Measurements from ENCODE around the gene RP9. TPM values are rescaled to one million over a fixed set of nuclear protein-coding genes. Genes with fewer than 3 reads are reported as not detected.

The RP9 gene
- total RNA-seq, 4 donors from 2014 or later, result 6.5 to 16.9 (median 9.3) TPM

- peaks cover 40% of the 10 kb centered on the region for H3K4me1 ChIP-seq
- no peaks in the 10 kb centered on the region for H3K9me3 ChIP-seq
- no peak overlapping the region for H3K4me3 ChIP-seq
- no peak for DNase-seq (ENCODE audit: low spot score in 2 of 2)
- no peak overlapping the region for H3K27ac ChIP-seq
- H3K27me3 ChIP-seq, result no peaks in the 10 kb centered on the region
- no peaks in the 10 kb centered on the region for H3K36me3 ChIP-seq
- TF ChIP-seq POLR2A (IDR thresholded peaks at IDR 0.05) (no peak), EP300 (IDR thresholded peaks at IDR 0.05) (no peak), POLR2AphosphoS5 (IDR thresholded peaks at IDR 0.05) (no peak)
- TF ChIP-seq, protein P1, sequence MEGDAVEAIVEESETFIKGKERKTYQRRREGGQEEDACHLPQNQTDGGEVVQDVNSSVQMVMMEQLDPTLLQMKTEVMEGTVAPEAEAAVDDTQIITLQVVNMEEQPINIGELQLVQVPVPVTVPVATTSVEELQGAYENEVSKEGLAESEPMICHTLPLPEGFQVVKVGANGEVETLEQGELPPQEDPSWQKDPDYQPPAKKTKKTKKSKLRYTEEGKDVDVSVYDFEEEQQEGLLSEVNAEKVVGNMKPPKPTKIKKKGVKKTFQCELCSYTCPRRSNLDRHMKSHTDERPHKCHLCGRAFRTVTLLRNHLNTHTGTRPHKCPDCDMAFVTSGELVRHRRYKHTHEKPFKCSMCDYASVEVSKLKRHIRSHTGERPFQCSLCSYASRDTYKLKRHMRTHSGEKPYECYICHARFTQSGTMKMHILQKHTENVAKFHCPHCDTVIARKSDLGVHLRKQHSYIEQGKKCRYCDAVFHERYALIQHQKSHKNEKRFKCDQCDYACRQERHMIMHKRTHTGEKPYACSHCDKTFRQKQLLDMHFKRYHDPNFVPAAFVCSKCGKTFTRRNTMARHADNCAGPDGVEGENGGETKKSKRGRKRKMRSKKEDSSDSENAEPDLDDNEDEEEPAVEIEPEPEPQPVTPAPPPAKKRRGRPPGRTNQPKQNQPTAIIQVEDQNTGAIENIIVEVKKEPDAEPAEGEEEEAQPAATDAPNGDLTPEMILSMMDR (IDR thresholded peaks at IDR 0.05), result no peak
- WGBS, result 93% methylated on average over 4 of the region's 4 CpGs
Observed at GRCh38 chr7:33059635-33060034, 49.6 kb downstream of the RP9 start.

DNA sequence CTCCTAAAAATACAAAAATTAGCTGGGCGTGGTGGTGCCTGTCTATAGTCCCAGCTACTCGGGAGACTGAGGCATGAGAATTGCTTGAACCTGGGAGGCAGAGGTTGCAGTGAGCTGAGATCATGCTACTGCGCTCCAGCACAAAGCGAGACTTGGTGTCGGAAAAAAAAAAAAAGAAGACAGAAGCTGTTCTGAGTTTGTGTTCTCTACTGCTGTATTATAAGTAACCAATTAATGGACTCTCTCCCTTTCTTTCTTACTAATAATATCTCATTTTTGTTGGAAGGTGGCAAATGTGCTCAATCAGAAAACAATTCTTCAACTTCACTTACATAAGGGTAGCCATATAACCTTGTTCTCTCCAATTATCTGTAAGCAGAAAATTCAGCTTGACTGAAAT lies 54.0 kb downstream of the RP9 start:
- Histone ChIP-seq H3K27ac (no peak overlapping the region), H3K4me3 (no peak overlapping the region), H3K9me3 (no peaks in the 10 kb centered on the region), H3K27me3 (no peaks in the 10 kb centered on the region), H3K4me1 (peaks cover 29% of the 10 kb centered on the region), H3K36me3 (no peaks in the 10 kb centered on the region)
- DNase-seq (ENCODE audit: low spot score in 2 of 2), result no peak
- no peak for TF ChIP-seq EP300 (IDR thresholded peaks at IDR 0.05)
- no peak for TF ChIP-seq POLR2AphosphoS5 (IDR thresholded peaks at IDR 0.05)
- TF ChIP-seq POLR2A (IDR thresholded peaks at IDR 0.05), result no peak
- TF ChIP-seq, protein P1 (IDR thresholded peaks at IDR 0.05), result no peak
- WGBS, result 95% methylated on average over 5 of the region's 5 CpGs

- H3K27me3 ChIP-seq, result no peaks in the 10 kb centered on the region
- no peaks in the 10 kb centered on the region for H3K36me3 ChIP-seq
- no peak overlapping the region for H3K4me3 ChIP-seq
- H3K27ac ChIP-seq, result no peak overlapping the region
- 88% methylated on average over 2 of the region's 2 CpGs for WGBS
- no peak for TF ChIP-seq POLR2AphosphoS5 (IDR thresholded peaks at IDR 0.05)
- no peak for TF ChIP-seq POLR2A (IDR thresholded peaks at IDR 0.05)
- TF ChIP-seq EP300 (IDR thresholded peaks at IDR 0.05), result no peak
- TF ChIP-seq, protein P1 (IDR thresholded peaks at IDR 0.05), result no peak
- H3K9me3 ChIP-seq, result no peaks in the 10 kb centered on the region
- H3K4me1 ChIP-seq, result peaks cover 28% of the 10 kb centered on the region
- no peak for DNase-seq (ENCODE audit: low spot score in 2 of 2)
Observed at GRCh38 chr7:33054261-33054964, 54.8 kb downstream of the RP9 start.

GRCh38 chr7:33053721-33054120 lies 55.5 kb downstream of the RP9 start:
- DNase-seq (ENCODE audit: low spot score in 2 of 2), result no peak
- H3K36me3 ChIP-seq, result no peaks in the 10 kb centered on the region
- no peaks in the 10 kb centered on the region for H3K9me3 ChIP-seq
- 29% methylated on average over 1 of the region's 1 CpG for WGBS
- no peaks in the 10 kb centered on the region for H3K27me3 ChIP-seq
- peaks cover 21% of the 10 kb centered on the region for H3K4me1 ChIP-seq
- H3K27ac ChIP-seq, result no peak overlapping the region
- no peak overlapping the region for H3K4me3 ChIP-seq
- no peak for TF ChIP-seq POLR2A (IDR thresholded peaks at IDR 0.05)
- TF ChIP-seq, protein P1 (IDR thresholded peaks at IDR 0.05), result no peak
- no peak for TF ChIP-seq EP300 (IDR thresholded peaks at IDR 0.05)
- TF ChIP-seq POLR2AphosphoS5 (IDR thresholded peaks at IDR 0.05), result no peak

DNA sequence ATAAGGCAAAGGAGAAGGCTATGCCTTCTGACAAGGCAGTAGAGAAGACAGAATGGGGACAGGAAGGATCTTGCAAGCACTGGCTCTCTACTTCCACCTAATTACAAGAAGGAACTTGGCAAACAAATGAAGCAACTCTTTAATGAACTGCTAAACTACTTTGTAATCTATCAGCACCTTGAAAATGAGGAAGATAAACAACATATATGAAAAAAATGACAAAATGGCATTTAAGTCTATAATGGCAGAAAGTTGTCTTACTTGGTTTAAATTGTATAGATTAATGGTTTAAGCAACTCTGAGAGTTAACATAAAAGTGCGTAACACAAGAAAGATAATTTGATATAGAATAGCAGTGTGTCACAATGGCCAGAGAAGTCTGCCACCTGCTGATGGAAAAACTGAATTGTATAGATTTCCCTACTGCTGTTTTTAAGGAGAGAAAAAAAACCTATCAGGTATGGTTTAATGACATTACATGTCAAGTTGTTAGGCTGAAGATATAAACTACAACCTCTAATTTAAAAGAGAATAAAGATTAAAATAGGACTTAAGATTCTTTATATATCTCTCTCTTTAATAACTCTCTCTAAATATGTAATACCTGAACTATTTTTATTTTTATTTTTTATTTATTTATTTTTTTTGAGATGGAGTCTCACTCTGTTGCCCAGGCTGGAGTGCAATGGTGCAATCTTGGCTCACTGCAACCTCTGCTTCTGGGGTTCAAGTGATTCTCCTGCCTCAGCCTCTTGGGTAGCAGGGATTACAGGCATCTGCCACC lies 58.5 kb downstream of the RP9 start:
- Histone ChIP-seq H3K27ac (peak overlapping the region; percentile 60), H3K36me3 (no peaks in the 10 kb centered on the region), H3K9me3 (no peaks in the 10 kb centered on the region), H3K4me1 (peaks cover 20% of the 10 kb centered on the region), H3K4me3 (no peak overlapping the region), H3K27me3 (no peaks in the 10 kb centered on the region)
- 18% methylated on average over 1 of the region's 1 CpG for WGBS
- TF ChIP-seq, protein P1 (IDR thresholded peaks at IDR 0.05), result peak; percentile 47 to 51
- no peak for TF ChIP-seq EP300 (IDR thresholded peaks at IDR 0.05)
- no peak for DNase-seq (ENCODE audit: low spot score in 2 of 2)
